ENCODE measurements around the gene CDPF1.

- TF ChIP-seq CTCF (IDR thresholded peaks at IDR 0.05): no peak
- no peak for TF ChIP-seq POLR2A (IDR thresholded peaks at IDR 0.05)
Observed at GRCh38 chr22:46234969-46235368, 15.1 kb downstream of the CDPF1 start.
